IMR-90 (cell line): ENCODE measurements around the gene ADSS1.

ENCODE experiments used
- BHLHE40 ChIP-seq: fragments of 150-350 bp; IDR thresholded peaks from 2 replicates; pipeline ENCODE4 v1.6.1; 2016; ENCODE audit warnings: mild to moderate bottlenecking, low read depth, low read length
- CEBPB ChIP-seq: IDR thresholded peaks from 2 replicates; pipeline ENCODE4 v1.6.1; 2012; ENCODE audit warnings: low read depth, low read length, improper control_type of control experiment
- MAFK ChIP-seq: IDR thresholded peaks from 2 replicates; pipeline ENCODE4 v1.6.1; 2012; ENCODE audit warnings: low read depth, low read length, improper control_type of control experiment
- MAZ ChIP-seq: IDR thresholded peaks from 2 replicates; pipeline ENCODE4 v1.6.1; 2012; ENCODE audit warnings: low read depth, mild to moderate bottlenecking, low read length, improper control_type of control experiment, moderate library complexity, borderline replicate concordance
- MXI1 ChIP-seq: IDR thresholded peaks from 2 replicates; pipeline ENCODE4 v1.6.1; 2012; ENCODE audit warnings: low read depth, mild to moderate bottlenecking, low read length, moderate library complexity, borderline replicate concordance
- POLR2A ChIP-seq: IDR thresholded peaks from 2 replicates; pipeline ENCODE4 v1.6.1; 2012; ENCODE audit warnings: mild to moderate bottlenecking, low read depth, low read length
- RAD21 ChIP-seq: IDR thresholded peaks from 2 replicates; pipeline ENCODE4 v1.6.1; 2012; ENCODE audit warnings: low read length, improper control_type of control experiment
- RCOR1 ChIP-seq: IDR thresholded peaks from 2 replicates; pipeline ENCODE4 v1.6.1; 2012; ENCODE audit warnings: mild to moderate bottlenecking, low read length, improper control_type of control experiment; ENCODE audit not compliant: insufficient replicate concordance
- RFX5 ChIP-seq: IDR thresholded peaks from 2 replicates; pipeline ENCODE4 v1.8.0; 2012; ENCODE audit warnings: low read depth, mild to moderate bottlenecking, low read length, moderate library complexity
- SMC3 ChIP-seq: fragments of 150-350 bp; IDR thresholded peaks from 2 replicates; pipeline ENCODE4 v1.6.1; 2016; ENCODE audit warnings: low read depth, mild to moderate bottlenecking, antibody characterized with exemption, low read length, moderate library complexity
- TF ChIP-seq, protein P1 (sequence below): fragments of 150-350 bp; IDR thresholded peaks from 2 replicates; pipeline ENCODE4 v1.6.1; 2017; ENCODE audit warnings: mild to moderate bottlenecking, antibody characterized with exemption, low read length, low read depth
- TF ChIP-seq, protein P2 (sequence below): conservative IDR thresholded peaks from 2 replicates; pipeline ENCODE4 v1.5.1; 2012; ENCODE audit warnings: mild to moderate bottlenecking, low read depth, low read length, improper control_type of control experiment

DNA sequence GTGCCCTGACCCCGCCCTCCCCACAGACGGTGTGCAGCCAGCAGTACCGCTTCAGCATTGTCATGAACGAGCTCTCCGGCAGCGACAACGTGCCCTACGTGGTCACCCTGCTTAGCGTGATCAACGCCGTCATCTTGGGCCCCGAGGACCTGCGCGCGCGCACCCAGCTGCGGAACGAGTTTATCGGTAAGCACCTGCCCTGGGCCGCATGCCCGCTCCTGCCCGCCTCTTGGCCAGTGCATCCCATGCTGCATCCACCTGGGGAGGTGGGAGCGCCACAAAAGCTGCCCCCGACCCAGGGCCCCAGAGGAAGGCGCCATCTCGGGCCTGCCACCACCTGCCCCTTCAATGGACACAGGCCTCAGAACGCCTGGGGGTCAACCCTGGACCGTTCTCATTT, 20.8 kb upstream of the ADSS1 start:
- TF ChIP-seq, protein P1, sequence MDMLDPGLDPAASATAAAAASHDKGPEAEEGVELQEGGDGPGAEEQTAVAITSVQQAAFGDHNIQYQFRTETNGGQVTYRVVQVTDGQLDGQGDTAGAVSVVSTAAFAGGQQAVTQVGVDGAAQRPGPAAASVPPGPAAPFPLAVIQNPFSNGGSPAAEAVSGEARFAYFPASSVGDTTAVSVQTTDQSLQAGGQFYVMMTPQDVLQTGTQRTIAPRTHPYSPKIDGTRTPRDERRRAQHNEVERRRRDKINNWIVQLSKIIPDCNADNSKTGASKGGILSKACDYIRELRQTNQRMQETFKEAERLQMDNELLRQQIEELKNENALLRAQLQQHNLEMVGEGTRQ = no peak
- TF ChIP-seq, protein P2, sequence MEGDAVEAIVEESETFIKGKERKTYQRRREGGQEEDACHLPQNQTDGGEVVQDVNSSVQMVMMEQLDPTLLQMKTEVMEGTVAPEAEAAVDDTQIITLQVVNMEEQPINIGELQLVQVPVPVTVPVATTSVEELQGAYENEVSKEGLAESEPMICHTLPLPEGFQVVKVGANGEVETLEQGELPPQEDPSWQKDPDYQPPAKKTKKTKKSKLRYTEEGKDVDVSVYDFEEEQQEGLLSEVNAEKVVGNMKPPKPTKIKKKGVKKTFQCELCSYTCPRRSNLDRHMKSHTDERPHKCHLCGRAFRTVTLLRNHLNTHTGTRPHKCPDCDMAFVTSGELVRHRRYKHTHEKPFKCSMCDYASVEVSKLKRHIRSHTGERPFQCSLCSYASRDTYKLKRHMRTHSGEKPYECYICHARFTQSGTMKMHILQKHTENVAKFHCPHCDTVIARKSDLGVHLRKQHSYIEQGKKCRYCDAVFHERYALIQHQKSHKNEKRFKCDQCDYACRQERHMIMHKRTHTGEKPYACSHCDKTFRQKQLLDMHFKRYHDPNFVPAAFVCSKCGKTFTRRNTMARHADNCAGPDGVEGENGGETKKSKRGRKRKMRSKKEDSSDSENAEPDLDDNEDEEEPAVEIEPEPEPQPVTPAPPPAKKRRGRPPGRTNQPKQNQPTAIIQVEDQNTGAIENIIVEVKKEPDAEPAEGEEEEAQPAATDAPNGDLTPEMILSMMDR = no peak
- TF ChIP-seq CEBPB (no peak), RAD21 (no peak), MAZ (no peak), POLR2A (no peak), RCOR1 (no peak), BHLHE40 (no peak), RFX5 (no peak), MAFK (no peak), SMC3 (no peak), MXI1 (no peak)
